ENCODE measurements around the gene CRB2. TPM values are rescaled to one million over a fixed set of nuclear protein-coding genes. Genes with fewer than 3 reads are reported as not detected.

The CRB2 gene
- total RNA-seq, 1 donor from 2014 or later = not detected

GRCh38 chr9:123345567-123345955 lies 10.4 kb upstream of the CRB2 start:
- Histone ChIP-seq H3K4me3 (no peak overlapping the region), H3K27ac (replicated peaks) (no peak overlapping the region), H3K27me3 (ENCODE audit: low read depth) (peaks cover 28% of the 10 kb centered on the region), H3K4me1 (peaks cover under 1% of the 10 kb centered on the region), H3K9me3 (replicated peaks) (no peaks in the 10 kb centered on the region), H3K36me3 (no peaks in the 10 kb centered on the region)
- TF ChIP-seq CTCF (IDR thresholded peaks at IDR 0.05; ENCODE audit: borderline replicate concordance) = no peak
- DNase-seq = no peak
- intact Hi-C loops (cut with micrococcal nuclease) = no loop called here

DNA sequence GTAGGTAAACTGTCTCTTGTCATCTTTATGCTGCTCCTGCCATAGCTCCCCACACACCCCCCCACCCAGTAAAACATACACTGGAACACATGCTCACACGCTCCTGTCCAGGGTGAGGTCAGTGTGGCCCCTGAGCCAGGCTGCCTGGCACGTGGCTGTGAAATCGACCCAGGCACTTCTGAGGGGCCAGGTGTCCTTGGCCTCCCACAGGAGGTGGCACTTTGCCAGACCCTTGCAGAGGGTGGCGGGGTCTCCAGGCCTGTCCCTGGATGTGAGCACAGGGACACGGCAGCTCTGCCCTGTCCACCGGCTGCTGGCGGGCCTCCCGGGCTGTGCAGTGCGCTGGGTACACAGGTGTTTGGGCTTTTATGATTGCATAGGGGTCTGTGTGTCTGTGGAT lies 10.0 kb upstream of the CRB2 start:
- peaks cover 33% of the 10 kb centered on the region for H3K27me3 ChIP-seq (ENCODE audit: low read depth)
- DNase-seq = no peak
- no peak overlapping the region for H3K27ac ChIP-seq (replicated peaks)
- H3K36me3 ChIP-seq = no peaks in the 10 kb centered on the region
- no peaks in the 10 kb centered on the region for H3K9me3 ChIP-seq (replicated peaks)
- TF ChIP-seq CTCF (IDR thresholded peaks at IDR 0.05; ENCODE audit: borderline replicate concordance) = no peak
- intact Hi-C loops (cut with micrococcal nuclease) = no loop called here
- no peaks in the 10 kb centered on the region for H3K4me1 ChIP-seq
- no peak overlapping the region for H3K4me3 ChIP-seq

DNA sequence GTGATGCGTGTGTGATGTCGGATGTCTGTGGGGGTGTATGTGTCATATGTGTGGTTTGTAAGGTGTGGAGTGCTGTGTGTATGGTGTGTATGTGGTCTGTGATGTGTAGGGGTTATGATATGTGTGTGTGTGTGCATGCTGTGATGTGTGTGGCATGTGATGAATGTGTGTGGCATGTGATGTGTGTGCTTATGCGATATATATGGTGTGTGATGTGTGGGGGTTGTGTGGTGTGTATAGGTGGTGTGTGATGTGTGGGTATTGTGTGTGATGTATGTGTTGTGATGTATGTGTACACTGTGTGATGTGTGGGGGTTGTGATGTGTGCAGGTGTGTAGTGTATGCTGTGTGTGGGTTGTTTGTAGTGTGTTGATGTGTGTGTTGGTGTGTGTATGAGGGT lies 9.2 kb upstream of the CRB2 start:
- H3K4me1 ChIP-seq = no peaks in the 10 kb centered on the region
- intact Hi-C loops (cut with micrococcal nuclease) = no loop called here
- no peaks in the 10 kb centered on the region for H3K9me3 ChIP-seq (replicated peaks)
- peaks cover 33% of the 10 kb centered on the region for H3K27me3 ChIP-seq (ENCODE audit: low read depth)
- H3K36me3 ChIP-seq = no peaks in the 10 kb centered on the region
- no peak overlapping the region for H3K27ac ChIP-seq (replicated peaks)
- no peak for TF ChIP-seq CTCF (IDR thresholded peaks at IDR 0.05; ENCODE audit: borderline replicate concordance)
- DNase-seq = no peak
- no peak overlapping the region for H3K4me3 ChIP-seq

GRCh38 chr9:123347289-123348060 lies 8.5 kb upstream of the CRB2 start:
- intact Hi-C loops (cut with micrococcal nuclease) = no loop called here
- Histone ChIP-seq H3K36me3 (no peaks in the 10 kb centered on the region), H3K4me1 (no peaks in the 10 kb centered on the region), H3K27ac (replicated peaks) (no peak overlapping the region), H3K4me3 (no peak overlapping the region), H3K27me3 (ENCODE audit: low read depth) (peaks cover 35% of the 10 kb centered on the region), H3K9me3 (replicated peaks) (no peaks in the 10 kb centered on the region)
- TF ChIP-seq CTCF (IDR thresholded peaks at IDR 0.05; ENCODE audit: borderline replicate concordance) = no peak
- no peak for DNase-seq

DNA sequence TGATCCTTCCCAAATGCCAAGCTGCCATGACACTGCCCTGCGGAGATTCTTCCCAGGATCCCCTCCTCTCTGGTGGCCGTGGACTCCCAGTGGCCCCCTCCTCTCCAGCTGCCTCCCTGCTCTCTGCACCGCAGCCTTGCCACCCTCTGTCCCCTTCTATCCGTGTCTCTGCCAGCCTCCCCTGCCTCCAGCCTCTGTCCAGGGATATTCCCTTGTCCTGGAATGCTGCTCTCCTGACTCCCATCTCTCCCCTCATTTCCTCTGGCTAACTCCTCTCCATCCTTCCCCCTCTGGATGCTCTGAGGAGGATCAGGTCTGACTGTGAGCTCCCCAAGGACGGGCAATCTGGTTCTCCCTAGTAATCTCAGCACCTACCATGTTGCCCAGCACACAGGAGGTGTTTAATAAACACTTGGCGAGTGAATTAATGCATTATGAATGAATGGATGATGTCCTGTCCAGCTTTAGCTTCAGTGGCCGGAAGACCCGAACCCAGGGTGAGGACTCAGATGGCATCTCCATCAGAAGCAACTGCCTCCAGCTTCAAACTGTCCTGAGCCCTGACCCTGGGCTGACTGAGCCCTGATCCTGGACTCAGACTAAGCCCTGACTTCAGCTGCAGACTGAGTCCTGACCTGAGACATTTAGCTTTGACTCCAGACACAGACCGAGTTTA lies 7.5 kb upstream of the CRB2 start:
- peaks cover 44% of the 10 kb centered on the region for H3K27me3 ChIP-seq (ENCODE audit: low read depth)
- TF ChIP-seq CTCF (IDR thresholded peaks at IDR 0.05; ENCODE audit: borderline replicate concordance) = no peak
- H3K9me3 ChIP-seq (replicated peaks) = no peaks in the 10 kb centered on the region
- no peak overlapping the region for H3K27ac ChIP-seq (replicated peaks)
- DNase-seq = no peak
- H3K4me3 ChIP-seq = no peak overlapping the region
- no peaks in the 10 kb centered on the region for H3K4me1 ChIP-seq
- intact Hi-C loops (cut with micrococcal nuclease) = no loop called here
- no peaks in the 10 kb centered on the region for H3K36me3 ChIP-seq

Data from left ventricle myocardium inferior (tissue), 1 donor.